A549 treated with ZK216348 at 1 μM for 4 hours (cell line): ENCODE results near the gene MYCL. TPM values are rescaled to one million over a fixed set of nuclear protein-coding genes. Genes with fewer than 3 reads are reported as not detected.

Experiments used
- total RNA-seq: library from RNA; stranded (reverse); fragments of 200-300 nt; extraction: Qiagen RNA extraction; gene quantifications from 5 replicates; pipeline ENCODE4 v1.2.3, GENCODE V29; 2022; ENCODE audit warnings: low read depth

The MYCL gene
- total RNA-seq: 0.62 to 1.6 TPM (median 1.4 TPM) in 5 replicates

DNA sequence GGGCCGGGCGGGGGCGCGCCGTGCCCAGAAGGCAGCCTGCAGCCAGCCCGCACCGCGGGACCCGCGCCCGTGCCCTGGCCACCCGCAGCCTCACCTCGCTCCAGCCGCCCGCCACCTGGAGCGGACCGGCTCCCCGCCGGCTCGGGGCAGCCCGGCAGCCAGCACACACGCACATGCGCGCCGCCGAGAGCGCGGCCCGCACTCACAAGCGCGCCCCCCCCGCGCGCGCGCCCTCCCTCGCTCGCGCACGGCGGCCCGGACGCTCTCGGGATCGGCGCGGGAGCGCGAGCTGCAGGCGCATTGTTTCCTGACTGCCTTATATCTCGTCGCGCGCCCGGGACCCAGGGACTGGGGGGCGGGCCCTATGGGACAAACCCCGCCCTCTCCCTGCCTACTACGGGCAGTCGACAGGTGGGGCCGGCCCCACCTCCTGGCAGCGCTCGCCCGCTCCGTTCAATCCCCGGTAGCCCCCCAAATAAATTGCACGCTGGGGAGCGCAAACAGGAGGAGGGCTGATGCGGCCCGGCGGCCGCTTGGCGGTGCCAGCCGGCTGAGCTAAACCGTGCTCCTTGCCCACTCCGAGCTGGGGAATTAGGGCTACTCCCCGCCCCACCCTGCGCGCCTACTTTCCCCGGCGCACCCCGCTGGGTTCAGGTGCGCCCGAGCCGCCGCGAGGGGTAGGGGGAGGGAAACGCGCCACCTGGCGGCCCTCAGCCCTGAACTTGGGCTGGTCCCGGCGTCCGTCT, at the start of gene MYCL:
MYCL (minus strand) TSS at position 204 of the 746 bp plus-strand sequence. CDS start 483 bp downstream, outside the sequence.

Other genes starting within 250 kb of the MYCL start
- not detected in 5 replicates for gene NT5C1A, start 229.8 kb downstream of the MYCL start, total RNA-seq
- 0.19 to 0.36 TPM (median 0.26 TPM) in 5 replicates for gene HPCAL4, start 210.5 kb downstream of the MYCL start, total RNA-seq
- 39.4 to 41.3 TPM (median 40.1 TPM) in 5 replicates for gene PPIE, start 163.0 kb downstream of the MYCL start, total RNA-seq
- 0.25 to 0.73 TPM (median 0.62 TPM) in 5 replicates for gene OXCT2, start 130.6 kb downstream of the MYCL start, total RNA-seq
- 3.7 to 5.4 TPM (median 4.5 TPM) in 5 replicates for gene BMP8B, start 113.1 kb downstream of the MYCL start, total RNA-seq
- gene TRIT1, start 18.4 kb downstream of the MYCL start, total RNA-seq: 14.0 to 20.2 TPM (median 16.3 TPM) in 5 replicates
- gene MFSD2A, start 53.2 kb upstream of the MYCL start, total RNA-seq: 3.8 to 5.2 TPM (median 4.3 TPM) in 5 replicates
- 214 to 289 TPM (median 235 TPM) in 5 replicates for gene CAP1, start 138.8 kb upstream of the MYCL start, total RNA-seq
- gene PPT1, start 195.3 kb upstream of the MYCL start, total RNA-seq: 62.5 to 82.0 TPM (median 64.9 TPM) in 5 replicates